ENCODE data around the gene OMP.
"Not testable (repeated sequence)": the region's sequence is repeated elsewhere in the genome, so short reads cannot be mapped to it uniquely, and the experiment has no call there.

The OMP gene

DNA sequence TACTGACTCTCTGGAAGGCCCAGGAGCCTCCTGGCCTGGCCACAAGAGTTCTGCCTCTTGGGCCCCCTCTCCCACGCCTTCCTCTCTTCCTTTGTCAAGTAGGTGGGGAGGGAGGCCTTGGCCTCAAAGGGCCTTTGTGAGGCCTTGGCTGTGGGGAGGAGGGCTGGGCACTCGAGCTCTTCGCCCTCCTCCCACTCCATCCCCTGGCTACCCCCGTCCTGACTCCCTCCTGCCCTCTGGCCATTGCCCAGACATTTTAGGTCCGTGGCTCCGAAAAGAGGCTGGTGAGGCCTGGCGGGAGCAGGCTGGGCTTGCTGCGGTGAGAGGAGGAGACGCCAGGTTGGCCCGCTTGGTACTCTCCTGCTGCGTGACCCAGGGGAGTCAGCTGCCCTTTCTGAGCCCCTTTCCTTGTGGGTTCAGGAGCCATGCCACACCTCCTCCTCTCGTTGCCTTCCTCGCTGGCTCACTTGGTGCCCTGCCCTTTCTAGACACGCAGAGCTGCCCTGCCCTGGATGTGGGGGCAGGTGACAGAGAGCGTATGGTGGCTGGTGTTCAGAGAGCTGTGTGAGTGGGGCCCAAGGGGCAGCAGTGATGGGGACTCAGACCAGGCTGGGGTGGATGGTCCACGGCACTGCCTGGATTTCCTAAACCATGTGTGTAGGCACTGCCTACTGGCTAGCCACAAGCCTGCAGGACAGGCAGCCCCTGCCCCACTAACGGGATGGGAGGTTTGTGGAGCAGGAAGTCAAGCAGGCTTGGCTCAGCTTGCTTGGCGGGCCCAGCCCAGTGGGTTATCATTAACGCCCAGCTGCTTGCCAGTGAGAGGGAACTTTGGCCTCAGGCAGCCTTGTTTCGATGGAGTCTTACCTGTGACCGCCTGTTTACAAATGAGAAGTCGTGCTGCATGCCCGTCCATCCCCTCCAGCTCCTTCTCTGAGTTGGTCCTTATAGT lies 15.8 kb upstream of the OMP start:
- DNase-seq (ENCODE audit: low read depth) = no peak

DNA sequence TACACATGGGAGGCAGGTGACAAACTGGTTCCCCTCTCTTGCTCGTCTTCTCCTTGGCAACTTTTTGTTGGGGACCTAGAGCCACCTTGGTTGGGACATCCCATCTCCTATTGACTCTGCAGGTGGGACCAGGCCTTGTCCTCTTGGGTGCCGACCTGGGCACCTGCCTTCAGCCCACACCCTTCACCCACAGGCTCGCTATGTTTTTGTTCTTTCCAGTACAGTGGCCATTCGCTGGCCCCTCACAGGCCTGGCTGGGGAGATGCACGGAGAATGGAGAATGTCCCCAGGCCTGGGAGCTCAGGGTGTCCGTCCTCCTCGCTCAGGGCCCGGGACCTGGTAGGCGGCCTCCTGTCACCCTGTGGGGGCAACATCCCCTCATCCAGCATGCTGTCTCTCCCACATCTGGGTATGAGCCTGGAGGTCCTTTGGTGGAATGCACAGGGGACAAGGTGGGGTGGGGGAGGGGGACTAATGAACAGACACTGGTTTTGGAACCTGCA lies 14.9 kb upstream of the OMP start:
- DNase-seq (ENCODE audit: low read depth) = no peak

DNA sequence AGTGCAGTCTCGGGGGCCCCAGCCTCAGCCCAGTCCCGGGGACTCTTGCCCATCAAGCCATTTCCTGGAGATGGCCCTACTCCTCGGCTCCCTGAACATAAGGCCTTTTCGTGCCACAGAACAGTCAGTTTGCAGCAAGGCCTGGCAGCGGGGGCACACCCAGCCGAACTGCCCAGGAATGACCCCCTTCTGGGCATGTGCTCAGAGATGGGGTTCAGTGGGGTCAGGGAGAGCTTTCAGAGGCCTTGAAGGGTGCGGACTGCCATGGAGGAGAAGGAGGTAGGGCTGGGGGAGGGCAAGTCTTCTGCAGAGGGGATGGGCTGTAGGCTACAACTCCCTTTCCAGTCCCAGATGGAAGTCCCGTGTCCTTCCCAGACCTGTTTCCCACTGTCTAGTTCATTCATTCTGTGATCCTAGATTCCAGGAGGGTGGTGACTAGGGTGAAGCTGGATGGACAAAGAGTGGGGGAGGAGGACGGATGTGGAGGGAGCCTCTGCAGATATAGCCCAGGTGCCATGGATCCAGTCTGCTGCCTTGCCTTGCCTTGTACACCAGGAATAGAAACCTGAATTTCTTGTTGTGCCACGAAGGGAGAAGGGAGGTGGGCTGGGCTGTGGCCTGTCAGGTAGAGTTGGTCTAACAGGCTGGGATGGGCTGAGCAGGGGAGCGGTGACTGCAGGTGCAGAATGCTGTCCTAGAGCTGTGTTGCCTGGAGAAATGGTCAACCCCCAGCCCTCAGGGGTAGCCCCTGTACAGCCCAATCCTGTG lies 14.2 kb upstream of the OMP start:
- DNase-seq (ENCODE audit: low read depth) = no peak

DNA sequence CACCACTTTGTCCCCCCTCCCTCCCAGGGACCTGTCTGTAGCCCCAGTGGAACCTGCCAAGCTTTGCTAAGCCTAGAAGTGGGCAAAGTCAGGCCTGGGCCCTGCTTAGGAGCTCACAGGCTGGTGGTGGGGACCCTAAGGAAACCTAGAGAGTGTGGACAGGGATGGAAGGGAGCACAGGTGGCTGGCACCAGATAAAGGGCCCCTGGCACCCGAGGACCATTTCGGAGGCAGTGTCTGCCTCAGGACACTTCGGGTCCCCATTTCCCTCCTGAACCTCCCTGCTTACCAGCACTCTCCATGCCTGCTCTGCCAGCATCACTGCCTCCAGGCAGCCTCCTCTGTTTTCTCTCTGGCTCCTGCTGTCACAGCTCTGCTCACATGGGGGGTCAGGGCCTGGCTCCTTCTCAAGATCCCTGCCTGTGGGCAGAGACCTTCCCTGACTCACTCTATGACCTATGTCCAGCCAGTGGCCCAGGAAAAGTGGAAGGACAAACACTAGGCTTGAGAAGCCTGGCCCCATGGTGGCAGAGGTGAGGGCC lies 13.6 kb upstream of the OMP start:
- DNase-seq (ENCODE audit: low read depth) = no peak

DNA sequence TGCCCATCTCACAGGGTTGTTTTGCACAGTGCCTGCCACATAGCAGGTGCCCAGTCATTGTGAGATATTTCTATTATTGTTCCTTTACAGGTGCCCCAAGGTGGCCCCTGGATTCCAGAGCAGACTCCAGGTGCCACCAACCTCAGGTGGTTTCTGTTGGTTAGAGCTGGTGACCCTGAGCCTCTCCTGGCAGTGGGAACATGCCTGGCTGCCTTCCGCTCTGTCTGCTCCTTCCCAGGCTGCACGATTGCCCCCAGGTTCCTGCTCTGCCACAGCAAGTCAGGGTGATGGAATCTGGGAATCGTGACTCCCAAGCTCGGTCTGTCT lies 12.6 kb upstream of the OMP start:
- no peak for DNase-seq (ENCODE audit: low read depth)

- no peak for DNase-seq (ENCODE audit: low read depth)
Measured at GRCh38 chr11:77090373-77091111, 12.1 kb upstream of the OMP start.

GRCh38 chr11:77091146-77091940 lies 11.3 kb upstream of the OMP start:
- peak; percentile 62 for DNase-seq (ENCODE audit: low read depth)

- no peak for DNase-seq (ENCODE audit: low read depth)
Measured at GRCh38 chr11:77092382-77092781, 10.3 kb upstream of the OMP start.

- DNase-seq (ENCODE audit: low read depth) = no peak
Measured at GRCh38 chr11:77093056-77093891, 9.4 kb upstream of the OMP start.

DNA sequence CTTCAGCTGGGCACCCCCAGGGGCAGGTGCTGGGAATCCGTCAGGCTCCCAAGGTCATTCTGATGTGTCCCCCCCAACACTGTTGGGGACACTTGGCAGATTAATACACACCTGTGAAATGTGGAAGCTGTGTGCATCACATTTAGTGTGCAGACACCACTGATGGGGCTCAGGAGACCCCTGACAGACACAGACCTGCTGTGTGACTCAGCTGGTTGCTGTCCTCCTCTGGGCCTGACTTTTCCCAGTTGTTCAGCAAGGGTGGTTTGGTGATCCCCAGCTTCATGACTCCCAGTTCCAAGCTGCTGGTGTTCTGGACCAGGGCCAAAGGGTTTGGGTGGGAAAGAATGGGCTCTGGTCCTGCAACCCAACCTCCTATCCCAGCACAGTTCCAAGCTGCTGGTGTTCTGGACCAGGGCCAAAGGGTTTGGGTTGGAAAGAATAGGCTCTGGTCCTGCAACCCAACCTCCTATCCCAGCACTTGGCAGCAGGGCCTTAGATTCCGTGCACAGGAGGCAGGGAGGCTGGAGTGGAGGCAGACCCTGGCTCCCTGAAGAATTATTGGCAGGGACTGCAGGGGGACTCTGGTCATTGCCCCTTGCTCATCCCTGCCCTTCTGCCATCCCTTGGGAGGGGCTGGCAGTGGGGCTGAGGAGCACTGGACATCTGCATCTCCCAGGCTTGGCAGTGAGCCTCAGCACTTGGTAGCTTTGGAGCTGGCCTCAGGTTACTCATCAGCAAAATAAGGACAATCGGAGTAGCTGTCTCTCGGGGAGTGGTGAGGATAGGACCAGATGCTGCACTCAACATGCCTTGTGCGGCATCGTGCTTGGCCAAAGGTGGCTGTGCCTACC lies 8.4 kb upstream of the OMP start:
- no peak for DNase-seq (ENCODE audit: low read depth)

GRCh38 chr11:77094841-77095365 lies 7.7 kb upstream of the OMP start:
- no peak for DNase-seq (ENCODE audit: low read depth)

GRCh38 chr11:77095551-77096490 lies 6.8 kb upstream of the OMP start:
- DNase-seq (ENCODE audit: low read depth) = no peak

GRCh38 chr11:77096591-77097019 lies 6.0 kb upstream of the OMP start:
- no peak for DNase-seq (ENCODE audit: low read depth)

DNA sequence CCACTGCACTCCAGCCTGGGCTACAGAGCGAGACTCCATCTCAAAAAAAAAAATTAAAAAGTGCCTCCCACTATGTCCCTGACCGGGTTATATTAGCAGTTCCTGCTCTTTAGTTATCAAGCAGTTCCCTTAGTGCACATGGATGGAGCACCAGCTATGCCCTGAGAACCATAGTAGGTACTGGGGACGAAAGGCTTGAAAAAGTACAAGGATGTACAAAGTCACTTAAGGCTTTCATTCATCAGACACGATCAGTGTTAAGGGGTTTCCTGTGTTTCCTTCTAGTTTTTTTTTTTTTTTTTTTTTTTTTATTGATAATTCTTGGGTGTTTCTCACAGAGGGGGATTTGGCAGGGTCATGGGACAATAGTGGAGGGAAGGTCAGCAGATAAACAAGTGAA lies 5.5 kb upstream of the OMP start:
- not testable (repeated sequence) for DNase-seq (ENCODE audit: low read depth)

DNA sequence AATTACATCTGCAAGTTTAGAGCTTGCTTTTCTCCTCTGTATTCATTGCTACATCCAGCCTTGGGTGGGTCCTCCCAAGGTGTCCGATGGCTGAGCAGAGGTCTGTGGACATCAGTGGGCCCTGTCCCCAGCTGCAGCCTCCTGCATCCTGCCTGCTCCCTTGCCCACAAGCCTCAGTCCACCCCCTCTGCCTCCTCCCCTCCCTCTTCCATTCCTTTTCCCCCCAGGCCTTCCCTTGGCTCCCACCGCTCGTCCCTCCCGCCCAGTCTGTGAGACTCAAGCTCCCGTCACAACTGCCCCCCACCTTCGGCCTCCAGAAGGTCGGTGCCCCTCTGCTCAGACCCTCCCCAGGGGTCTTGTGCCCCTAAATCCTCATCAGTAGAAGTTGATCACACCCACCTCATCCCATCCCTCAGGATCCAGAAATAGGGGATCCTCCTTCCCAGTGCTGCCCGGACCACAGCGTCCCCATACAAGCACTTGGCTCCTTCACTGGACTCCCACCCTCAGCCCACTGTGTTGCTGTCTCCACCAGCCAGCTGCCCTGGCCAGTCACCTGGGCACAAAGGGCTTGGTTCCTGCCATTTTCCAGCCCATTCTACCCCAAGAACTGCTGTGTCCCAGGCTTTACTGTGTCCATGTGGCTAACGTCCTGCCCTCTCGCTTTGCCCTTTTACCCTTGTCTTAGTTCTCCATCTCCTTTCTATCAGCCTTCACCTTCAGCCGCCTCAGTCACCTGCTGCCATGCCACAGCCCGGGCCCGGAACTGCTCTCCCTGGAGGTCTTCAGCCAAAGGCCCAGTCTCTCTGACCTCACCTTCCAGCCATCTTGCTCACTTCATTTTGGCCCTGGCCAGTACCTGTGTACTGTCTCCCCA lies 2.2 kb upstream of the OMP start:
- DNase-seq (ENCODE audit: low read depth) = no peak

GRCh38 chr11:77101043-77101537 lies 1.6 kb upstream of the OMP start:
- no peak for DNase-seq (ENCODE audit: low read depth)

DNA sequence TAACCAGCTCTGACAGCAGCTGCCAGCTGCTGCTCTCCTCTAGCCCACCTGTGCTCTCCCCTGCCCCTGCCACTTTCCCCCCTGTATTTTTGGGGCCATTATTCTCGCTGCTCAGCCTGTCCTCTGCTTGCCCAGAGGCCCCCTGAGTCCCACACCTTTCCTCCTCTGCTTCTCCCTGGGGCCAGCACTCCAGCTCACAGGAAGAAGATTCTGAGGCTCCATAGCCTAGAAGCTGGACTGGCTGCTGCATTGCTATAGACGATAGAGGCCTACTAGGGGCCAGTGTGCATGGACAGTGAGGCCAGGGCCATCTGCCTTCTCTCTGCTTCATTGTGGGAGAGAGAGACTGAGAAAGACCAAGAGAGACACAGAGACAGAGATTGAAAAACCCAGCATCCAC lies 679 bp downstream of the OMP start:
- no peak for DNase-seq (ENCODE audit: low read depth)
